GM08714 (cell line): Measurements from ENCODE around the gene PHF3.
"Not testable (repeated sequence)": the region's sequence is repeated elsewhere in the genome, so short reads cannot be mapped to it uniquely, and the experiment has no call there.

Experiments
- H3K4me3 ChIP-seq: fragments of 200-500 bp; sonication (Bioruptor generic); 2 replicates; pipeline ENCODE4 v1.5.1; 2014; ENCODE audit warnings: mild to moderate bottlenecking, low read length, inconsistent platforms
- ZNF274 ChIP-seq: IDR thresholded peaks from 2 replicates; pipeline ENCODE4 v1.6.1; 2012; ENCODE audit warnings: mild to moderate bottlenecking, low read depth, low read length

PHF3 gene

DNA sequence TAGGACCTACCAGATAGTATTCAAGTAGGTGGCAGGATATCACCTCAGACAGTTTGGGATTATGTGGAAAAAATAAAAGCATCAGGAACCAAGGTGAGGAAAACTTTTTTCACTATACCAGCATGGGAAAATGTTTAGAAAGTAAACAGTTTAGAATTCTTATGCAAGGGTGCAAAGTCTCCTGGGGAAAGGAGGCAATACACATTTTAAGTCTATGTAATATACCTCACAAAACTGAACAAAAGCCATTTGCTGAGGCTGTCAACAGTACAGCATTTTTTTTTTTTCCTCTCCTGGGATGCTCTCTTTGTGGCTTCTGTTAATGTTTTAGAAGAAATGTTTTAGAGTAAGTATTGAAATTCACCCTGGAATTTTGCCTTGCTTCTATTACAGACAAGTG is 73.5 kb downstream of the PHF3 start:
- H3K4me3 ChIP-seq = no peak overlapping the region
- no peak for TF ChIP-seq ZNF274

DNA sequence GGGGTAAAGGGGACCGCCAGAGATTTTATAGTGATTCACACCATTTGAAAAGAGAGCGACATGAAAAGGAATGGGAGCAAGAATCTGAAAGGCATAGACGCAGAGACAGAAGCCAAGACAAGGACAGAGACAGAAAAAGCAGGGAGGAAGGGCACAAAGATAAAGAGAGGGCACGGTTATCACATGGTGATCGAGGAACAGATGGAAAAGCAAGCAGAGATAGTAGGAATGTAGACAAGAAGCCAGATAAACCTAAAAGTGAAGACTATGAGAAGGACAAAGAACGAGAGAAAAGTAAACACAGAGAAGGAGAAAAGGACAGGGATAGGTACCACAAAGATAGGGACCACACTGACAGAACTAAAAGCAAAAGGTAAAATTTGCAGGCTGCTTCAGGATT is 77.7 kb downstream of the PHF3 start:
- no peak overlapping the region for H3K4me3 ChIP-seq
- TF ChIP-seq ZNF274 = no peak

DNA sequence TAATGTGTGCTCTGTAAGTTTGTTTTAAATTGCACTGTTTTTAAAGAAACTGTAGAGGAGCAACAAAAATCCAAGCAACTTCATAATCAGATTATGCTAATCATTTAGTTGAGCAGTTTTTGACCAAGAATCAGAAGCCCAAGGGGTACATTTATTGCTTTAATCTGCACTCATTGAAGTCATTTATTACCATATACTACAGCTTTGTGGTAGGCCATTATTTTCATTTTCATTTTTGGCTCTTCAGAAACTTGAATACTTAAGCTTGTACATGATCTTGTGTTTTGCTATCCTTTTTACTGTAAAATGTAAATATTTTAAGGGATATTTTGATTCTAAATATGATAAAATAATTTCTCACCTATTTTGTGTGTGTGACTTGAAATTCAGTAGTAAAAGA is 78.5 kb downstream of the PHF3 start:
- no peak overlapping the region for H3K4me3 ChIP-seq
- no peak for TF ChIP-seq ZNF274

DNA sequence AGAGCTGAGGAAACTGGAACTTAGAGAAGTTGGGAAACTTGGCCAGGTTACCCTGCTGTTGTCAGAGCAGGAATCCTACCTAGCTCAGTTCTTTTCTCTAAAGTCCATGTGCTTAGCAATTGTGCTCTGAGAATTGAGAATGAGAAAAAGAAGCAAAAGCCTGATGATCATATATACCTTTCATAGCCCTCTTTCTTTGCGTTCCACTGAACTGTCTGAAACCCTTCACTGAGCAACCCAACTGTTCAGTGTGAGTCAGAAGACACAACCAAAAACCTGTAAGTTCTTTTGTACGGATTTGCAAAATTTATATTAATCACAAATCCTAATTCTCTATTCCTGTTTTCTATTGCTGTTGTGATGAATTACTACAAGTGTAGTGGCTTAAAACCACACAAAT is 80.6 kb downstream of the PHF3 start:
- no peak for TF ChIP-seq ZNF274
- H3K4me3 ChIP-seq = no peak overlapping the region

DNA sequence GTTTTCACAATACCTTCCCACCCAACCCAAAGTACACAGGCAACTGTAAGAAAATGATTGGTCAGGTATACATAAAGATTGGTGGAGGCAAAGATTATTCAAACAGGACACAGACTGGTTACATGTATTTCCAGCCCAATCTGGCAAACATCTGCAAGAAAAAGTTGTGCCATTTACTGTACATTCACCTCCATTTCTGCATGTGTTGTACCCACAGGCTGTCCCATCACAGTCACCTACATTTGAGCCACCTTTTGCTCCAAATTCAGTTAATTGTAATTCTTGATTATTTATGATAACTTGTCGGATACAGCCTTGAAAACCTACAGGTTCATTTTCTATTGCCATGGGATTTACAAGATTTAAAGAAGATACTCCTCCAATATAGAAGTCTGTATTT is 85.6 kb downstream of the PHF3 start:
- no peak overlapping the region for H3K4me3 ChIP-seq
- TF ChIP-seq ZNF274 = no peak

DNA sequence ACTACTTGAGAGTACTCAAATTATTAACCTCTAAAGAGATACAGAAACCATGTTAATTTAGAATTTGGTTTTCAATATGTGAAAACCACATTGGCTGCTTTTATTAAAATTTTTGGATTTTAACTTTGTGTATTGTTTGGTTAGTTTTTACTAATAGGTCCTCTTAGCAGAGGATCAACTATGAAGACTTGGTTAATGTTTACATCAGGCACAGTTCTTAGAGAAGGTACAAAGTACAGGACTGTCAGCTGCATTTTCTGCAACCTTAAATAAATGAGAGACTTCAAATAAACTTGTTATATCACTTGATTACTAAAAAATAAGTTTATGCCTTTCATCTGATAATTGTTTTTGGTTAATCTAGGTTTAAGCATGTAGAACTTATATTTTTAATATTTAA is 89.1 kb downstream of the PHF3 start:
- no peak for TF ChIP-seq ZNF274
- no peak overlapping the region for H3K4me3 ChIP-seq

DNA sequence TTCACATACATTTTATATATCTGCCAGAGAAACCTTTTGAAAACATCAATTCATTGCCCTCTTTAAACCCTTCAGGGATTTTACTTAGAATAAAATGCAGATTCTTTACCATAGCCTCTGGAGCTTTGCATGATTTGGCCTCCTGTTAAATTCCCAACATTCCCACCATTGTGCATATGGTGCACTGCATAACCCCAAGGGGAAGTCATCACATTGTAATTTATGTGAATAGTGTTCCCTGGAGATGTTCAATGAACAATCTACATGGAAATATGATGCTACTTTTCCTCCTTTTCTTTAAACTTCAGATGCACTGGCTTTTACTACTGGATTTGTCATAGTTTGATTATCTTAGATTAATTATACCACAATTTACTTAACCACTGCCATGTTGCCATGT is 94.7 kb downstream of the PHF3 start:
- TF ChIP-seq ZNF274 = no peak
- H3K4me3 ChIP-seq = no peak overlapping the region

DNA sequence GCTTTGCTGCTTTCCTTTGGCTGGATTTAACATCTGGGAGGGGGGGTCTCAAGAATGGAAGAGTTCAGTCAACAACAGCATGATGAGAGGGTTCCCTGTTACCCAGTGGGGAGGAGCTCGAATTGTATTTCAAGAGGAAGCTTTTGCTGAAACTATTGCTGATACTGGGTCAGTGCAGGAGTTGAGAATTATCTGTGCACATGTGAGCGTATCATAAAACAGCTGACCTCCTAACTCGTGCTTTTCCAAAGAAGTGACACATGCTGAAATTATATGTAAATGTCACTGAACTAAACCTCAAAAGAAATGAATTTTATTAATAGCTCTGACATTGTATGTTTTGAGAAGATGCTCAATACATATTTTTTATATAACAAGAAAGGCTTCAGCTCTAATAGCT is 96.3 kb downstream of the PHF3 start:
- H3K4me3 ChIP-seq = no peak overlapping the region
- no peak for TF ChIP-seq ZNF274

DNA sequence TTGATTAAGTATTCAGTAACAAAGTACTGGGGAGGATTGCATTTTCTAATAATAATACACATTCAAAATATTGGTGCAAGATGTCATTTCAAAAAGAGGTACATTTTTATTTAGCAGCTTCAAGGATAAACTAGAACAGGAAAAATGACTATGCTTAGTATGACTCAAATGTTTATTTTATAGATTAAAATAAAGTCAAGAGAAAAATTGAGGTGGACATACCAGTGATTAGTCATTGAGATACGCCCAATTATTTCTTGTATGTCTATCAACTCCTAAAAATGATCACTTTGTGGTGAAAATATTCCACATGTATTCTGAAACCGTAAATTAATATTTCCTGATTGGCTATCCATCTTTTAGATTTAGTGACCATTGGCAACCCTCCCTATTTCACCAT is 96.7 kb downstream of the PHF3 start:
- TF ChIP-seq ZNF274 = no peak
- H3K4me3 ChIP-seq = no peak overlapping the region

DNA sequence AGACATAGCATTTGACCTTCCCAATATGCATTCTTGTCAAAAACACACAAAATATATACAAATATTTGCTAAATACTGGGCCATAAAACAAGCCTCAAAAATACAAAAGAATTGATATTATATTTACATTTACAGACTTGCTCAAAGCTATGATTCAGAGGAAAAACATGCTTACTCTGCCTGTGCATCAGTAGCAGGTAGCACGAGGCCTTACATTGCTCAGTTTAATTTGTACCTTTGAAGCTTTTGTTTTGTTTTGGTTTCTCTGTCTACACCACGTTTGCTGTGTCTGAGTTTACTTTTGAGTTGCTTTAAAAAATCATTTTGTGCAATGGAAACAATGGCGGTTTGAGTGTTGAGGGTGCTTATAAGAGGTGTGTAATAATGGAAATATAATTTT is 99.3 kb downstream of the PHF3 start:
- H3K4me3 ChIP-seq = no peak overlapping the region
- TF ChIP-seq ZNF274 = no peak

DNA sequence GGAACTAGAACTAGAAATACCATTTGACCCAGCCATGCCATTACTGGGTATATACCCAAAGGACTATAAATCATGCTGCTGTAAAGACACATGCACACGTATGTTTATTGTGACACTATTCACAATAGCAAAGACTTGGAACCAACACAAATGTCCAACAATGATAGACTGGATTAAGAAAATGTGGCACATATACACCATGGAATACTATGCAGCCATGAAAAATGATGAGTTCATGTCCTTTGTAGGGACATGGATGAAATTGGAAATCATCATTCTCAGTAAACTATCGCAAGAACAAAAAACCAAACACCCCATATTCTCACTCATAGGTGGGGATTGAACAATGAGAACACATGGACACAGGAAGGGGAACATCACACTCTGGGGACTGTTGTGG is 102.6 kb downstream of the PHF3 start:
- not testable (repeated sequence) for H3K4me3 ChIP-seq

DNA sequence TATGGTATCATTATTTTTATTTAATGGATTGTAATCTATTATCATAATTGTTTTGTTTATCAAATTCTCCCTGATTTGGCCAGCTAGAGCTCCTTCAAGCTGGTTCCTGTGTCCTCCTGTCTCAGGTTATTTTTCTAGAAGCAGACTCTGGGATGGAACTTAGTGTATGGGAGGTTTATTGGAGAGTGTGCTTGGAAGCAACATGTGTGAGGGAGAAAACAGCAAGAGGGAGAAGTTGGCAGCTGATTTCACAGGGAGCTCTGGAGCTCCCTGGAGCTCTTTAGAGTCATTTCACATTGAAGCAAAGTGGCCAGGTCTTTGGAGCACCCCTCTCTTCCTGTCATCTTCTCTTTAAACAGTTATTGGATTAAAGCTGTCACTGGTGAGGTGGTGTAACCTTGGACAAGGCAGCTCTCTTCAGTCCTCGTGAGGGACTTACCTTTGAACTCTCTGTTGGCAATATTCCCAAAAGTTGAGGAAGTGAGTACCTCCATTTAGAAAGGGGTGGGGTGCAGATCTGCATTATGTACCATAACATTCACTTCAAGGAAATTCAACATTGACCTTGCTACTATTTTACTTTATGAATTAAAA is 103.6 kb downstream of the PHF3 start:
- no peak for TF ChIP-seq ZNF274
- no peak overlapping the region for H3K4me3 ChIP-seq

DNA sequence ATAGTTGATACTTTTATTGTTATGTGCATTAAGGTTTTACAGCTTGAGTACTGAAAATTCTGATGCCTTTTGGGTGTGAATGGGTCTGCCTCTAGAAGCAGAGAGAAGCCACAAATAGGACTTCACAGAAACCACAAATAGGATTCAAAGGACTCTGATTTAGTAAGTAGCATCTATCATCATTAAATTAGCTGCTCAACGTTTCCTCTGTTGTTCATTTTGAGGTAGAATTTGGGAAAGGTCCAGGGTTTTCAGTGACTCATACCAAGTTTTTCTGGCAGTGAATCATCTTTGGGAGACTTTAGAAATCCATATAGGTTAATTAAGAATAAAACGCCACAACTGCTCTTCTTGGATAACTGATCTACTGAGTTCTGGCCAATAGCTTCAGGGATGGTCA is 105.1 kb downstream of the PHF3 start:
- no peak overlapping the region for H3K4me3 ChIP-seq
- no peak for TF ChIP-seq ZNF274

DNA sequence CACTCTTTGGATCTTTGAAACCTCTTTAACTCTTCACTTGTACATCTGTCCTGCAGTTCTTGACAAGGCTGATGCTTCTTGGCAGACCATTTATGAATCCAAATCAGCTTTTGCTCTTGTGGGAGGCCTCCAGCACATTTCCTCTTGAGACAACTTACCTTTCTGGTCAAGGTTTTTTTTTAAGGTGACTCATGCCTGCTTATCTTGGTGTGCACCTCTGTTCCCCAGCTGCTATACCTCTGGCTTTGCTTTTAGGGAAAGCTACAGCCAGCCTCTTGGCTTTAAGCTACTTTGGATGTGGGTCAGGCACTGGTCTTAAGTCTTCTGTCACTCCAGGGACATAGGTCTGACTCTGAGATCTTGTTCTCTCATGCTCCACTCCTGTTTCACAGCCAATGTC is 106.5 kb downstream of the PHF3 start:
- TF ChIP-seq ZNF274 = no peak
- no peak overlapping the region for H3K4me3 ChIP-seq

DNA sequence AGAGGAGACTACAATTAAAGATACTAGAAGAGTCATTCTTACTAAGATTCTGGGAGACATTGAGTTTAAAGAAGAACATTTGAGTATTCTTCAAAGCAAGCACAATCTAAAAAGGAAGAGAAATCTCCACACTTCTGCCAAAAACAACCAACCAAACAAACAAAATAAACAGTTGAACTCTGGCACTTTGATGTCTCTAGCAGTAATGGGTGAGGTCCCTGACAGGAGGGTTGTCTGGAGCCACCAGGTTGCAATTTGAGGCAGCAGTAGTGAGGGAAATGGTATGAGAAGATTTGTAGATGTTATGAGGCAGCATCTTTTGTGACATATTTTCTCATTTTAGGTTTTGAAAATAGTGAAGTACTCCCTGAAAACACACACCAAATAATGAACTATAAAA is 108.1 kb downstream of the PHF3 start:
- TF ChIP-seq ZNF274 = no peak
- no peak overlapping the region for H3K4me3 ChIP-seq

DNA sequence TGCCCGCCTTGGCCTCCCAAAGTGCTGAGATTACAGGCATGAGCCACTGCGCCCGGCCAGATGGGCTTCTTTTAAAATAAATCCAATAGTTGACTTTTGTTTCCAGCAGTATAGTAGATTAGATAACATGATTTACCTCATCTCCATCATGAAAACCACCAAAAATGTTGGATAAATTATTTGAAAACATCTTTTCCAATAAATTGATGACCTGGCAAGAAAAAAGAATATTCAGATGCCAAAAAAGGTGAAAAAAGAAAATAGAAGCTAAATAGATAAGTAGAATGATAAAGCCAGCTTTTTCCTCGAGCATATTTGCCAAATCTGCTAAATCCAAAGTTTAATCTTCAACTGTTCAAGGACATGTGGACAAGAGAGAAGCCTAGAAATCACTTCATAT is 109.2 kb downstream of the PHF3 start:
- H3K4me3 ChIP-seq = no peak overlapping the region
- no peak for TF ChIP-seq ZNF274
